Measurements from ENCODE around the gene ALDH4A1.

ALDH4A1 gene

GRCh38 chr1:18828224-18828623 is 74.1 kb downstream of the ALDH4A1 start:
- H3K27me3 ChIP-seq (replicated peaks; ENCODE audit: control insufficient read depth, insufficient read depth, low read length) = peaks cover 25% of the 10 kb centered on the region
- H3K4me3 ChIP-seq (ENCODE audit: low read length) = no peak overlapping the region
- H3K9ac ChIP-seq (ENCODE audit: low read length) = no peak overlapping the region
- no peaks in the 10 kb centered on the region for H3K4me1 ChIP-seq (ENCODE audit: control insufficient read depth, insufficient read depth, low read length)
- DNase-seq (ENCODE audit: low read depth) = no peak
- no peaks in the 10 kb centered on the region for H3K36me3 ChIP-seq (ENCODE audit: control insufficient read depth, insufficient read depth, low read length, severe bottlenecking)
- peaks cover 39% of the 10 kb centered on the region for H3K9me3 ChIP-seq (ENCODE audit: control insufficient read depth, low read length)

GRCh38 chr1:18823438-18823837 is 78.9 kb downstream of the ALDH4A1 start:
- Histone ChIP-seq H3K4me3 (ENCODE audit: low read length) (no peak overlapping the region), H3K36me3 (ENCODE audit: control insufficient read depth, insufficient read depth, low read length, severe bottlenecking) (no peaks in the 10 kb centered on the region), H3K4me1 (ENCODE audit: control insufficient read depth, insufficient read depth, low read length) (no peaks in the 10 kb centered on the region), H3K9ac (ENCODE audit: low read length) (no peak overlapping the region), H3K9me3 (ENCODE audit: control insufficient read depth, low read length) (peaks cover 22% of the 10 kb centered on the region), H3K27me3 (replicated peaks; ENCODE audit: control insufficient read depth, insufficient read depth, low read length) (peaks cover 36% of the 10 kb centered on the region)
- no peak for DNase-seq (ENCODE audit: low read depth)
